ENCODE data around the gene IFT57.

DNA sequence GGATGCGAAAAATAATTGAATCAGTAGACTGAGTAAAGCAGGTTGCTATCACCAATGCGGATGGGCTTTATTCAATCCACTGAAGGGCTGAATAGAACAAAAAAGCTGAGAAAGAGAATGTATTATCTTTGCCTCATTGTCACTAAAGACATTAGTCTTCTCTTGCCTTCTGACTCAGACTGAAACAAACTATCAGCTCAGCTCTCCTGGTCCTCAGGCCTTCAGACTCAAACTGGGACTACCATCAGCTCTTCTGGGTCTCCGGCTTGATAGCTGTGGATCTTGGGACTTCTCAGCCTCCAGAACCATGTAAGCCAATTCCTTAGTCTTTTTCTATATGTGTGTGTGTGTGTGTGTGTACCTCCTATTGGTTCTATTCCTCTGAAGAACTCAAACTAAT lies 12.6 kb downstream of the IFT57 start:
- no peak for TF ChIP-seq NFRKB (IDR thresholded peaks at IDR 0.05)
- TF ChIP-seq L3MBTL2 (conservative IDR thresholded peaks at IDR 0.05): no peak
- no peak for TF ChIP-seq BHLHE40 (IDR thresholded peaks at IDR 0.05; ENCODE audit: borderline replicate concordance)

All from HEK293T (cell line).